ENCODE results near the gene SLX9. TPM values are rescaled to one million over a fixed set of nuclear protein-coding genes. Genes with fewer than 3 reads are reported as not detected.

SLX9 gene
- total RNA-seq, 1 experiment from 2014 or later: 77.2 TPM

DNA sequence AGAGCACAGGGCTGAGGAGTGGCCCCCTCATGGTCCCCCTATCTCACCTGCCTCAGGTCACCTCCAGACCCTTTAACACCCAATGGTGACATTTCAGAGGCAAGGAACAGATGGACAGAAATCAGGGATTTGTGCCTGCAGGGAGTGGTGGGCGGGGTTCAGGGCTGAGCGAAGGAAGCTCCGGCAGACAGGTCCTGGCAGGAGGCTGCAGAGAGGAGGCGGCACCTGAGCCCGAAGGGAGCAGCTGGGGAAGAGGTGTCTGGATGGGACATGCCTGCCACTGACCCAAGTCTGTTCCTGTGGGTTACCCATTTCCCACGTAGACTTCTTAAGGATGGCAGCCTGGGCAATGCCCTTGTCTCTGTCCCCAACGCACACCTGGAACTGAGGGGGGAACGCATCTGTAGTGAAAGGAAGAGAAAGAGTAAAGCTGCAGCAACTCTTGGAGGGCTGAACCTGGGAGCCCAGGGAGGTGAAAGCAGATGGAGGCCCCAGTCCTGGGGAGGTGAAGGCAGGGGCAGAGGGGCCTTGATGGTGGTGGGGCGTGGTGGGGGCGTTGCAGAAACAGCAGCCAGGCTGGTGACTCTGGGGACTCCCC lies 72.9 kb downstream of the SLX9 start:
- POLR2A ChIA-PET: interaction anchor here (1.3 kb wide), 1 partner anchor 61 kb away, joined by 6 read pairs; the partner anchor contains the start of gene ADARB1

DNA sequence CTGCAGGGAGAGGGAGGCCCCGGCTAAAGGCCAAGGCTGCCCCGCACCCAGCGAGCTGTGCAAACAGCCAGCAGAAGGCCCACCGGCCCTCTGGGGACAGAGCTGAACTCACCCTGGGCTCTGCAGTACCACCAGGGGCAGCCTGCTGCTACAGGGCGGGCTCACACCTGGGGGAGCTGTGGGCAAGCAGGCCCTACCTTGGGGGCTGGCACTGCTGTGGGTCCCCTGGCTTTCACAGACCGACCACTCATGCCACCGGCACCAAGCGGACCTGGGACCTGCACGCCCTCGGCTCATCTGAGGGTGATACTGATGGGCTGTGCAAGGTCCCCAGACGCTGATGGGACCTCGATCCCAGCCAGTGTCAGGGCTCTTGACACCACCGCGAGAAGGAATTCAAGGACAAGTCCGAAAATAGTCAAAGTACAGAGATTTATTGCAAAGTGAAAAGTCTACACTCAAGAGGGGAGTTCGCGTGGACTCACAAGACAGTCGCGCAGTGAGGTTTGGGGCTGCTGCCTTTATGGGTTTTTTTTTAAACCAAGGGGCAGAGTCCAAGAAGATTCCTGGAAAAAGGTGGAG lies 73.5 kb downstream of the SLX9 start:
- ChIA-PET POLR2A (interaction anchor here (1.3 kb wide), 1 partner anchor 61 kb away, joined by 6 read pairs; the partner anchor contains the start of gene ADARB1), CTCF (interaction anchor here (1.0 to 2.5 kb wide), 23 partner anchors 11 to 168 kb away, joined by 3 to 34 read pairs (median 4); partner anchors contain the start of genes ADARB1 and SLX9)
- Mint-ChIP-seq H3K4me1 (peaks cover 19% of the 10 kb centered on the region), H3K9me3 (peaks cover 8% of the 10 kb centered on the region; the same call in 1 of the 2 replicates), H3K36me3 (no peaks in the 10 kb centered on the region), H3K27me3 (ENCODE audit: low read depth) (peaks cover 35% of the 10 kb centered on the region), H3K27ac (peak overlapping the region; percentile 58; the same call in 1 of the 2 replicates), H3K4me3 (no peak overlapping the region)
- ATAC-seq: peak; percentile 36
- no peak for TF ChIP-seq FOXK1 (CRISPR knock-in tag; IDR thresholded peaks at IDR 0.05)
- TF ChIP-seq SOX15 (CRISPR knock-in tag; IDR thresholded peaks at IDR 0.05): no peak
- no peak for TF ChIP-seq RORB (CRISPR knock-in tag; IDR thresholded peaks at IDR 0.05)
- no peak for TF ChIP-seq SP1 (CRISPR knock-in tag; conservative IDR thresholded peaks at IDR 0.05)
- no peak for TF ChIP-seq NFE2L1 (CRISPR knock-in tag; IDR thresholded peaks at IDR 0.05)
- TF ChIP-seq, protein P1, sequence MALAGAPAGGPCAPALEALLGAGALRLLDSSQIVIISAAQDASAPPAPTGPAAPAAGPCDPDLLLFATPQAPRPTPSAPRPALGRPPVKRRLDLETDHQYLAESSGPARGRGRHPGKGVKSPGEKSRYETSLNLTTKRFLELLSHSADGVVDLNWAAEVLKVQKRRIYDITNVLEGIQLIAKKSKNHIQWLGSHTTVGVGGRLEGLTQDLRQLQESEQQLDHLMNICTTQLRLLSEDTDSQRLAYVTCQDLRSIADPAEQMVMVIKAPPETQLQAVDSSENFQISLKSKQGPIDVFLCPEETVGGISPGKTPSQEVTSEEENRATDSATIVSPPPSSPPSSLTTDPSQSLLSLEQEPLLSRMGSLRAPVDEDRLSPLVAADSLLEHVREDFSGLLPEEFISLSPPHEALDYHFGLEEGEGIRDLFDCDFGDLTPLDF (CRISPR knock-in tag; IDR thresholded peaks at IDR 0.05): no peak
- no peak for TF ChIP-seq ZNF263 (CRISPR knock-in tag; IDR thresholded peaks at IDR 0.05; ENCODE audit: low read depth)
- TF ChIP-seq CBFB (CRISPR knock-in tag; IDR thresholded peaks at IDR 0.05; ENCODE audit: low read depth): no peak
- TF ChIP-seq TEAD4 (CRISPR knock-in tag; IDR thresholded peaks at IDR 0.05): no peak
- TF ChIP-seq, protein P2, sequence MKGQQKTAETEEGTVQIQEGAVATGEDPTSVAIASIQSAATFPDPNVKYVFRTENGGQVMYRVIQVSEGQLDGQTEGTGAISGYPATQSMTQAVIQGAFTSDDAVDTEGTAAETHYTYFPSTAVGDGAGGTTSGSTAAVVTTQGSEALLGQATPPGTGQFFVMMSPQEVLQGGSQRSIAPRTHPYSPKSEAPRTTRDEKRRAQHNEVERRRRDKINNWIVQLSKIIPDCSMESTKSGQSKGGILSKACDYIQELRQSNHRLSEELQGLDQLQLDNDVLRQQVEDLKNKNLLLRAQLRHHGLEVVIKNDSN (CRISPR knock-in tag; IDR thresholded peaks at IDR 0.05): no peak
- TF ChIP-seq, protein P3, sequence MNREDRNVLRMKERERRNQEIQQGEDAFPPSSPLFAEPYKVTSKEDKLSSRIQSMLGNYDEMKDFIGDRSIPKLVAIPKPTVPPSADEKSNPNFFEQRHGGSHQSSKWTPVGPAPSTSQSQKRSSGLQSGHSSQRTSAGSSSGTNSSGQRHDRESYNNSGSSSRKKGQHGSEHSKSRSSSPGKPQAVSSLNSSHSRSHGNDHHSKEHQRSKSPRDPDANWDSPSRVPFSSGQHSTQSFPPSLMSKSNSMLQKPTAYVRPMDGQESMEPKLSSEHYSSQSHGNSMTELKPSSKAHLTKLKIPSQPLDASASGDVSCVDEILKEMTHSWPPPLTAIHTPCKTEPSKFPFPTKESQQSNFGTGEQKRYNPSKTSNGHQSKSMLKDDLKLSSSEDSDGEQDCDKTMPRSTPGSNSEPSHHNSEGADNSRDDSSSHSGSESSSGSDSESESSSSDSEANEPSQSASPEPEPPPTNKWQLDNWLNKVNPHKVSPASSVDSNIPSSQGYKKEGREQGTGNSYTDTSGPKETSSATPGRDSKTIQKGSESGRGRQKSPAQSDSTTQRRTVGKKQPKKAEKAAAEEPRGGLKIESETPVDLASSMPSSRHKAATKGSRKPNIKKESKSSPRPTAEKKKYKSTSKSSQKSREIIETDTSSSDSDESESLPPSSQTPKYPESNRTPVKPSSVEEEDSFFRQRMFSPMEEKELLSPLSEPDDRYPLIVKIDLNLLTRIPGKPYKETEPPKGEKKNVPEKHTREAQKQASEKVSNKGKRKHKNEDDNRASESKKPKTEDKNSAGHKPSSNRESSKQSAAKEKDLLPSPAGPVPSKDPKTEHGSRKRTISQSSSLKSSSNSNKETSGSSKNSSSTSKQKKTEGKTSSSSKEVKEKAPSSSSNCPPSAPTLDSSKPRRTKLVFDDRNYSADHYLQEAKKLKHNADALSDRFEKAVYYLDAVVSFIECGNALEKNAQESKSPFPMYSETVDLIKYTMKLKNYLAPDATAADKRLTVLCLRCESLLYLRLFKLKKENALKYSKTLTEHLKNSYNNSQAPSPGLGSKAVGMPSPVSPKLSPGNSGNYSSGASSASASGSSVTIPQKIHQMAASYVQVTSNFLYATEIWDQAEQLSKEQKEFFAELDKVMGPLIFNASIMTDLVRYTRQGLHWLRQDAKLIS (CRISPR knock-in tag; IDR thresholded peaks at IDR 0.05; ENCODE audit: borderline replicate concordance): no peak
- TF ChIP-seq OVOL2 (CRISPR knock-in tag; IDR thresholded peaks at IDR 0.05; ENCODE audit: borderline replicate concordance): no peak
- TF ChIP-seq EMX1 (CRISPR knock-in tag; IDR thresholded peaks at IDR 0.05): no peak
- TF ChIP-seq ZBTB21 (CRISPR knock-in tag; IDR thresholded peaks at IDR 0.05; ENCODE audit: borderline replicate concordance): no peak
- TF ChIP-seq, protein P4, sequence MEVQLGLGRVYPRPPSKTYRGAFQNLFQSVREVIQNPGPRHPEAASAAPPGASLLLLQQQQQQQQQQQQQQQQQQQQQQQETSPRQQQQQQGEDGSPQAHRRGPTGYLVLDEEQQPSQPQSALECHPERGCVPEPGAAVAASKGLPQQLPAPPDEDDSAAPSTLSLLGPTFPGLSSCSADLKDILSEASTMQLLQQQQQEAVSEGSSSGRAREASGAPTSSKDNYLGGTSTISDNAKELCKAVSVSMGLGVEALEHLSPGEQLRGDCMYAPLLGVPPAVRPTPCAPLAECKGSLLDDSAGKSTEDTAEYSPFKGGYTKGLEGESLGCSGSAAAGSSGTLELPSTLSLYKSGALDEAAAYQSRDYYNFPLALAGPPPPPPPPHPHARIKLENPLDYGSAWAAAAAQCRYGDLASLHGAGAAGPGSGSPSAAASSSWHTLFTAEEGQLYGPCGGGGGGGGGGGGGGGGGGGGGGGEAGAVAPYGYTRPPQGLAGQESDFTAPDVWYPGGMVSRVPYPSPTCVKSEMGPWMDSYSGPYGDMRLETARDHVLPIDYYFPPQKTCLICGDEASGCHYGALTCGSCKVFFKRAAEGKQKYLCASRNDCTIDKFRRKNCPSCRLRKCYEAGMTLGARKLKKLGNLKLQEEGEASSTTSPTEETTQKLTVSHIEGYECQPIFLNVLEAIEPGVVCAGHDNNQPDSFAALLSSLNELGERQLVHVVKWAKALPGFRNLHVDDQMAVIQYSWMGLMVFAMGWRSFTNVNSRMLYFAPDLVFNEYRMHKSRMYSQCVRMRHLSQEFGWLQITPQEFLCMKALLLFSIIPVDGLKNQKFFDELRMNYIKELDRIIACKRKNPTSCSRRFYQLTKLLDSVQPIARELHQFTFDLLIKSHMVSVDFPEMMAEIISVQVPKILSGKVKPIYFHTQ (CRISPR knock-in tag; IDR thresholded peaks at IDR 0.05): no peak
- TF ChIP-seq, protein P5, sequence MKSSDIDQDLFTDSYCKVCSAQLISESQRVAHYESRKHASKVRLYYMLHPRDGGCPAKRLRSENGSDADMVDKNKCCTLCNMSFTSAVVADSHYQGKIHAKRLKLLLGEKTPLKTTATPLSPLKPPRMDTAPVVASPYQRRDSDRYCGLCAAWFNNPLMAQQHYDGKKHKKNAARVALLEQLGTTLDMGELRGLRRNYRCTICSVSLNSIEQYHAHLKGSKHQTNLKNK (CRISPR knock-in tag; IDR thresholded peaks at IDR 0.05): no peak
- TF ChIP-seq, protein P6, sequence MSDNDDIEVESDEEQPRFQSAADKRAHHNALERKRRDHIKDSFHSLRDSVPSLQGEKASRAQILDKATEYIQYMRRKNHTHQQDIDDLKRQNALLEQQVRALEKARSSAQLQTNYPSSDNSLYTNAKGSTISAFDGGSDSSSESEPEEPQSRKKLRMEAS (CRISPR knock-in tag; IDR thresholded peaks at IDR 0.05): no peak
- TF ChIP-seq SMAD3 (CRISPR knock-in tag; IDR thresholded peaks at IDR 0.05; ENCODE audit: borderline replicate concordance): no peak
- TF ChIP-seq, protein P7, sequence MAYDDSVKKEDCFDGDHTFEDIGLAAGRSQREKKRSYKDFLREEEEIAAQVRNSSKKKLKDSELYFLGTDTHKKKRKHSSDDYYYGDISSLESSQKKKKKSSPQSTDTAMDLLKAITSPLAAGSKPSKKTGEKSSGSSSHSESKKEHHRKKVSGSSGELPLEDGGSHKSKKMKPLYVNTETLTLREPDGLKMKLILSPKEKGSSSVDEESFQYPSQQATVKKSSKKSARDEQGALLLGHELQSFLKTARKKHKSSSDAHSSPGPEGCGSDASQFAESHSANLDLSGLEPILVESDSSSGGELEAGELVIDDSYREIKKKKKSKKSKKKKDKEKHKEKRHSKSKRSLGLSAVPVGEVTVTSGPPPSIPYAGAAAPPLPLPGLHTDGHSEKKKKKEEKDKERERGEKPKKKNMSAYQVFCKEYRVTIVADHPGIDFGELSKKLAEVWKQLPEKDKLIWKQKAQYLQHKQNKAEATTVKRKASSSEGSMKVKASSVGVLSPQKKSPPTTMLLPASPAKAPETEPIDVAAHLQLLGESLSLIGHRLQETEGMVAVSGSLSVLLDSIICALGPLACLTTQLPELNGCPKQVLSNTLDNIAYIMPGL (CRISPR knock-in tag; IDR thresholded peaks at IDR 0.05): no peak
- DNase-seq (ENCODE audit: low spot score): peak; percentile 36

More for the DNA sequence above, 72.9 kb downstream of the SLX9 start:
- DNase-seq (ENCODE audit: low spot score) (peak; percentile 63), ATAC-seq (peak; percentile 62)
- Mint-ChIP-seq H3K9me3 (peaks cover 8% of the 10 kb centered on the region; the same call in 1 of the 2 replicates), H3K36me3 (no peaks in the 10 kb centered on the region), H3K4me1 (peaks cover 19% of the 10 kb centered on the region), H3K27me3 (ENCODE audit: low read depth) (peaks cover 31% of the 10 kb centered on the region), H3K27ac (peak overlapping the region; percentile 97), H3K4me3 (no peak overlapping the region)
- TF ChIP-seq, protein P6 (CRISPR knock-in tag; IDR thresholded peaks at IDR 0.05): 0 out of 2 replicates have a peak, but pooled peaks have one; percentile 9
- TF ChIP-seq ATF1 (CRISPR knock-in tag; IDR thresholded peaks at IDR 0.05): no peak
- CTCF ChIA-PET: interaction anchor here (0.7 to 2.5 kb wide), 29 partner anchors 11 to 235 kb away, joined by 3 to 34 read pairs (median 3); partner anchors contain the start of genes ADARB1 and SLX9
